Muscle of leg (tissue), 16 donors: ENCODE results near the gene WNT3A. TPM values are rescaled to one million over a fixed set of nuclear protein-coding genes. Genes with fewer than 3 reads are reported as not detected.
"Not testable (repeated sequence)": the region's sequence is repeated elsewhere in the genome, so short reads cannot be mapped to it uniquely, and the experiment has no call there.

Experiments used
- DNase-seq: peaks from one replicate; pipeline ENCODE4 v3.0.0; 2013
- H3K27ac ChIP-seq: one replicate; pipeline ENCODE4 v1.5.1; 2013; ENCODE audit warnings: mild to moderate bottlenecking, low read length, control low read depth
- H3K27me3 ChIP-seq: one replicate; pipeline ENCODE4 v1.6.1; 2013; ENCODE audit warnings: low read length; ENCODE audit not compliant: control insufficient read depth, insufficient read depth
- H3K36me3 ChIP-seq: one replicate; pipeline ENCODE4 v1.6.1; 2013; ENCODE audit warnings: low read length; ENCODE audit not compliant: control insufficient read depth, insufficient read depth
- H3K4me1 ChIP-seq: one replicate; pipeline ENCODE4 v1.6.1; 2013; ENCODE audit warnings: low read length; ENCODE audit not compliant: control insufficient read depth, insufficient read depth
- H3K4me3 ChIP-seq: one replicate; pipeline ENCODE4 v1.5.1; 2013; ENCODE audit warnings: low read length, control low read depth
- H3K9me3 ChIP-seq: replicated peaks from 2 replicates; pipeline ENCODE4 v1.6.1; 2013; ENCODE audit warnings: low read depth, low read length; ENCODE audit not compliant: control insufficient read depth
- WGBS: methylation state at CpG from one replicate; pipeline ENCODE4 v1.1.5; 2013; ENCODE audit warnings: missing lambda C conversion rate; ENCODE audit not compliant: insufficient coverage; 5-methylcytosine and 5-hydroxymethylcytosine counted together
- long read RNA-seq, 11 donors: transcript quantifications; one replicate each; lab custom pipeline, GENCODE V29; 2026
- polyA plus RNA-seq, 8 donors: library from polyadenylated mRNA; unstranded; fragments of 120-200 nt; gene quantifications; one replicate each; pipeline versions ENCODE4 v1.2.1 to v1.2.3, GENCODE V29; 2013; ENCODE audit warnings: inconsistent platforms in 1 of 8, low replicate concordance in 1 of 8; ENCODE audit not compliant: insufficient read length in 8 of 8, insufficient read depth in 1 of 8
- total RNA-seq: library from RNA; stranded (reverse); fragments of 120-200 nt; gene quantifications from one replicate; pipeline ENCODE4 v1.2.4, GENCODE V29; 2013

WNT3A gene, protein sequence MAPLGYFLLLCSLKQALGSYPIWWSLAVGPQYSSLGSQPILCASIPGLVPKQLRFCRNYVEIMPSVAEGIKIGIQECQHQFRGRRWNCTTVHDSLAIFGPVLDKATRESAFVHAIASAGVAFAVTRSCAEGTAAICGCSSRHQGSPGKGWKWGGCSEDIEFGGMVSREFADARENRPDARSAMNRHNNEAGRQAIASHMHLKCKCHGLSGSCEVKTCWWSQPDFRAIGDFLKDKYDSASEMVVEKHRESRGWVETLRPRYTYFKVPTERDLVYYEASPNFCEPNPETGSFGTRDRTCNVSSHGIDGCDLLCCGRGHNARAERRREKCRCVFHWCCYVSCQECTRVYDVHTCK
- not detected for total RNA-seq
- under 1 TPM in 1 of 8 donors, not detected in 7; 0.54 TPM for polyA plus RNA-seq
- long read RNA-seq, donor 1, result 0 reads
- long read RNA-seq, donor 2, result 0 reads
- long read RNA-seq, donor 3, result 0 reads
- long read RNA-seq, donor 4, result 0 reads
- long read RNA-seq, donor 5, result 0 reads
- long read RNA-seq, donor 6, result 0 reads
- long read RNA-seq, donor 7, result 0 reads
- long read RNA-seq, donor 8, result 0 reads
- long read RNA-seq, donor 9, result 0 reads
- long read RNA-seq, donor 10, result 0 reads
- long read RNA-seq, donor 11, result 0 reads

DNA sequence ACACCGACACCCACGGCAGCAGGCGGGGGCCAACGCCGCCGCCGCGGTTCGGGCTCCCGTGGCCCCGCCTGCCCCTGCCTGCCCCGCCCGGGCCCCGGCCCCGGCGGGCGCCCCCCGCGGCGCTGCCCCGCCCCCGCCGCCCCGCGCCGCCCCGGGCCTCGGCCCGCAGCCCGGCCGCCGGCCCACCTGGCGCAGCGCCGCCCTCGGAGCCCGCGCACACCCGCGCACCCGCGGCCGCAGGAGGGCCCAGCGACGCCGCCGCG lies at the start of gene WNT3A:
Gene WNT3A, plus strand, starts transcription at position 213 of the 263 bp plus-strand sequence. CDS start 131 bp downstream, outside the sequence.
- DNase-seq, result no peak
- Histone ChIP-seq H3K27me3 (peaks cover 94% of the 10 kb centered on the region), H3K4me3 (no peak within 1 kb of the TSS), H3K36me3 (no peaks in the 10 kb centered on the region), H3K9me3 (no peaks in the 10 kb centered on the region), H3K4me1 (no peaks in the 10 kb centered on the region), H3K27ac (no peak within 1 kb of the TSS)
- WGBS, result under 1% methylated on average over 38 of the region's 48 CpGs

DNA sequence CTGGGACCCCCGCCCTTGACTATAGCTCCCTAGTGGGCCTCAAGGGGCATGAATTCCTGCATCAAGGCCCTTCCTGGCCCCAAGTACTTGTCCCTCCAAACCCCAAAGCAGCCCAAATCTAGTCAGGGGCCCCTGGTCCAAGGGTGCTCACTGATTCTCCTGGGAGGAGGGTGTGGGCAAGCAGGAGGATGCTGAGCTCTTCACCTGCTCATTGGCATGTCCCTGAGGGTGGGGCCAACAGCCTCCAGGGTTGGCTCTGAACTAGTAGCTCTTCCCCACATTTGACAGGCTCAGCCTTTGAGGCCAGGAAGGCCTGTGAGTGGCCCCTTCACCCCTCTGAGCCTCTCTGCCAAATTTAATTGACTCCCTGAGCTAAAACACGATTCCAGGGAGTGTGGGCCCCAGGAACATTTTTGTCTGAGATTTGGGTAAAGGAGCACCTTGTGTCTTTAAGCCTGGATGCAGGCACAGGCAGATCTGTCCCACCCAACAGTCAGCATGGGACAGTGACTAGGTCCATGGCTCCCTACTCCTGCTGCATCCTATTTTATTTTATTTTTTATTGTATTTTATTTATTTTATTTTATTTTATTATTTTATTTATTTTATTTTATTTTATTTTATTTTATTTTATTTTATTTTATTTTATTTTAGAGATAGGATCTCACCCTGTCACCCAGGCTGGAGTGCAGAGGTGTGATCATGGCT lies 48.0 kb upstream of the WNT3A start:
- no peak overlapping the region for H3K27ac ChIP-seq
- H3K4me3 ChIP-seq, result no peak overlapping the region
- peaks cover 6% of the 10 kb centered on the region for H3K9me3 ChIP-seq
- peaks cover 2% of the 10 kb centered on the region for H3K27me3 ChIP-seq
- WGBS, result 100% methylated on average over 1 of the region's 2 CpGs
- DNase-seq, result no peak
- H3K36me3 ChIP-seq, result no peaks in the 10 kb centered on the region
- peaks cover 4% of the 10 kb centered on the region for H3K4me1 ChIP-seq

DNA sequence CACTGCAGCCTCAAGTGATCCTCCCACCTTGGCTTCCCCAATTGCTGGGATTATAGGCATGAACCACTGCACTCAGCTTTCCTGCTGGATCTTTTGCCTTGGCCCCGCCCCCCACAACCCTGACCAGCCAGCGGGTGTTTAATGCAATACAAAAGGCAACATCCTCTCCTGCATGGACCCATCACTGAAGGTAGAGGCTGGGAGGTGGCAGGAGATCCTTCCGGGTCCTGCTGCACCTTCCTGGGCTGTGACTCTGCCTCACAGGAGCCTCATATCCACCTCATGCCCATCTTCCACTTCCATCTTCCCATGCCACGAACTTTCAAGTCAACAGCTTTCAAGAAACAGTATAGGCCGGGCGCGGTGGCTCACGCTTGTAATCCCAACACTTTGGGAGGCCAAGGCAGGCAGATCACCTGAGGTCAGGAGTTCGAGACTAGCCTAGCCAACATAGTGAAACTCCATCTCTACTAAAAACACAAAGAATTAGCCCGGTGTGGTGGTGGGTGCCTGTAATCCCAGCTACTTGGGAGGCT lies 47.4 kb upstream of the WNT3A start:
- no peaks in the 10 kb centered on the region for H3K36me3 ChIP-seq
- H3K27me3 ChIP-seq, result peaks cover 2% of the 10 kb centered on the region
- H3K9me3 ChIP-seq, result peaks cover 6% of the 10 kb centered on the region
- H3K4me1 ChIP-seq, result no peaks in the 10 kb centered on the region
- H3K27ac ChIP-seq, result no peak overlapping the region
- DNase-seq, result no peak
- H3K4me3 ChIP-seq, result no peak overlapping the region
- WGBS, result 100% methylated on average over 1 of the region's 10 CpGs

DNA sequence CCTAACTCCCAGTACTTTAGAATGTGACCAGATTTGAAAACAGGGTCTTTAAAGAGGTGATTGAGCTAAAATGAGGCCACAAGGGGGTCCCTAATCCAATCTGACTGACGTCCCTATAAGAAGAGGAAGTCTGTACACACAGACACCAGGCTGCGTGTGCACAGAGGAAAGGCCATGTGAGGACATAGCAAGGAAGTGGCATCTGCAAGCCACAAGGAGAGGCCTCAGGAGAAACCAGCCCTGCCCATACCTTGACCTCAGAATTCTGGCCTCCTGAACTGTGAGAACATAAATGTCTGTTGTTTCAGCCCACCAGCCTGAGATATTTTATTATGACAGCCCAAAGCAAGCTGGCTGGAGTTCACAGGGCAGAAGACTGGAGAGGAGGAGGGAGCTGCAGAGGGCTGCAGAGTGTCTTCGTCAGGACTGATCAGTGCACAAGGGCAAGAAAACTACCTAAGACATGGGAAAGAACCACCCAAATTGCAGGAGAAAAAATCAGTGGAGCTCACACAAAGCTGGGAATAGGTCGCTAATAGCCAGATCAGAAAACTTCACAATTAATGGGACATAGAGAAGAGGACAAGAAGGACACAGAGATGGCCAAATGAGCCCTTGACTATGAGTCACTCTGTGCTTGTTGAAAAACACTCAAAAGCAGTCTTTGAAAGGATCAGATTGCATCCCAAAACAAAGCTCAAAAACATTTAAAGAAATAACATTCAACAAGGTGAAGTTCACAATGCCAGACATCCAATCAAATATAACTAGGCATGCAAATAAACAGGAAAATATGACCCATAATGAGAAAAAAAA lies 44.9 kb upstream of the WNT3A start:
- Histone ChIP-seq H3K27me3 (peaks cover 2% of the 10 kb centered on the region), H3K9me3 (no peaks in the 10 kb centered on the region), H3K4me3 (no peak overlapping the region), H3K4me1 (no peaks in the 10 kb centered on the region), H3K36me3 (no peaks in the 10 kb centered on the region), H3K27ac (no peak overlapping the region)
- DNase-seq, result no peak
- 61% methylated on average over 3 of the region's 4 CpGs for whole genome bisulfite sequencing

DNA sequence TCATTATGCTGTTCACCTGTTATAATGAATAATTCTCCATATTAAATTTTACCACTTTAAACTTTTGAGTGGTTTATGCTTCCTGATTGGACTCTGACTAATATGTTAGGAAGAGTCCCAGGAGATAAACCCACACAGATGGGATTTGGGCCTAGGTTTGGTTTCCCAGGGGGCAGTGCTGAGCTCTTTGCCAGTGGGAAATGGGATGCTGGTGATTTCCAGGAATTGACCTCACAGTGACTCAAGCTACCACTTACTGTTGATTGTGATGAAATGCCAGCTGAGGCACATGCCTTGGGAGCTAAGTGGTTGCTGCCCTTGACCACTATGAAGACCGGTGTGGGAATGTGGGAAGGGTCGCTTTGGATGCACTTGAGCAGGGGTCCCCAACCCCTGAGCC lies 40.1 kb upstream of the WNT3A start:
- WGBS, result no CpG with 5 or more reads among the region's 2 CpGs
- not testable (repeated sequence) for H3K9me3 ChIP-seq, H3K4me3 ChIP-seq, DNase-seq, H3K36me3 ChIP-seq, H3K27me3 ChIP-seq, H3K27ac ChIP-seq, H3K4me1 ChIP-seq

DNA sequence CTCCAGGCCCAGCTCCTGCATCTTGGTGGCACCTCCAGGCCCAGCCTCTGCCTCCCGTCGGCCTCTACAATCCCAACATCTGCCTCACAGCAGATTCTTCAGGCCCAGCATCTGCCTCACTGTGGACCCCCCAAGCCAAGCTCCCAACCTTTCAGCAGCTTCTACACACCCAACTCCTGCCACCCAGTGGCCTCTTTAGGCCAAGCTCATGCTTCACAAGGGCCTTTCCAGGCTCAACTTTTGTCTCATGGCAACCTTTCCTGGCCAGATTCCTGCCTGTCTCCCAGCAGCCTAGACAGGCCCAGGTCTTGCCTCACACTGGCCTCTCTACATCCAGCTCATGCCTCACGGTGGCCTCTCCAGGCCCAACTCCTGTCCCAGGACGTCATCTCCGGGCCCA lies 39.0 kb upstream of the WNT3A start:
- 100% methylated on average over 2 of the region's 5 CpGs for WGBS
- DNase-seq, H3K9me3 ChIP-seq, H3K4me3 ChIP-seq, H3K27me3 ChIP-seq, H3K4me1 ChIP-seq, H3K27ac ChIP-seq, H3K36me3 ChIP-seq: not testable (repeated sequence)

DNA sequence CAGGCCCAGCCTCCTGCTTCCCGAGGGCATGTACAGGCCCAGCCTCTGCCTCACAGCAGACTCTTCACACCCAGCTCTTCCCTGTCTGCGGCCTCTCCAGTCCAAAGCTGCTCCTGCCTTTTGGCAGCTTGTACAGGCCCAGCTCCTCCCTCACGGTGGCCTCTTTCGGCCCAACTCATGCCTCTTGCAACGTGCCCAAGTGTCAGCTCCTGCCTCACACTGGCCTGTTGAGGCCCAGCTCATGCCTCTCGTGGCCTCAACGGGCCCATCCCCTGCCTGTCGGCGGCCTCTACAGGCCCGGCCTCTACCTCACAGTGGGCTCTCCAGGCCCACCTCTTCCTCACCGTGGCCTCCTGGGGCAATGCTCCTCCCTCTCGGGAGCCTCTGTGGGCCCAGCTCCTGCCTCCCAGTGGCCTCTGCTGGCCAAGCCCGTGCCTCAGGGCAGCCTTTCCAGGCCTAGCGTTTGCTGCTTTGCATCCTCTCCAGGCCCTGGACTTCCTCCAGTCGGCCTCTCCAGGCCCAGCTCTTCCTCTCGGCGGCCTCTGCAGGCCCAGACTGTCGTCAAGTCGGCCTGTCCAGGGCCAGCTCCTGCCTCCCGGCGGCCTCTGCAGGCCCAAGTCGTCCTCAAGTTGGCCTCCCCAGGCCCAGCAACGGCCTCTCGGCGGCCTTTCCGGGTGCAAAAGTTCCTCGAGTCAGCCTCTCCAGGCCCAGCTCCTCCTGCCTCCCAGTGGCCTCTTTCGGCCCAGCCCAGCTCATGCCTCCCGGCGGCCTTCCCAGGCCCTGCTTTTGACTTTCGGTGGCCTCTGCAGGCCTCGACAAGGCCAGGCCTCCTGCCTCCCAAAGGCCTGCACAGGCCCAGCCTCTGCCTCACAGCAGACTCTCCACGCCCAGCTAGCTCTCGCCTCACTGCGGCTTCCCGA lies 36.5 kb upstream of the WNT3A start:
- not testable (repeated sequence) for DNase-seq, H3K27me3 ChIP-seq
- 60% methylated on average over 26 of the region's 36 CpGs for WGBS

DNA sequence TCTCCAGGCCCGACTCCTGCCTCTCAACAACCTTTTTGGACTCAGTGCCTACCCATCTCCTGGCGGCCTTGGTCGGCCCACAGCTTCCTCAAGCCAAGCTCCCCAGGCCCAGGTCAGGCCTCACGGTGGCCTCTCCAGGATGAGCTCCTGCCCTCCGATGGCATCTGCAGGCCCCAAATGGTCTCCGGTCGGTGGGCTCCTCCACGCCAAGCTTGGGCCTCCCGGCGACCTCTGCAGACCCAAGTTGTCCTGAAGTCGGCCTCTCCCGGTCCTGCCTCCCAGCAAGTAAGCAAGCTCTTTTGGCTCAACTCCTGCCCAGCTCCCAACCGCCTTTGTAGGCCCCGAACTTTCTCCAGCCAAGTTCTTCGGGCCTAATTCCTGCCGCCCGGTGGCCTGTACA lies 35.6 kb upstream of the WNT3A start:
- not testable (repeated sequence) for H3K27ac ChIP-seq, DNase-seq, H3K27me3 ChIP-seq, H3K9me3 ChIP-seq, H3K4me1 ChIP-seq, H3K36me3 ChIP-seq, H3K4me3 ChIP-seq
- WGBS, result 80% methylated on average over 1 of the region's 17 CpGs

More for the DNA sequence above, 36.5 kb upstream of the WNT3A start:
- not testable (repeated sequence) for H3K36me3 ChIP-seq, H3K9me3 ChIP-seq, H3K4me3 ChIP-seq, H3K4me1 ChIP-seq, H3K27ac ChIP-seq

DNA sequence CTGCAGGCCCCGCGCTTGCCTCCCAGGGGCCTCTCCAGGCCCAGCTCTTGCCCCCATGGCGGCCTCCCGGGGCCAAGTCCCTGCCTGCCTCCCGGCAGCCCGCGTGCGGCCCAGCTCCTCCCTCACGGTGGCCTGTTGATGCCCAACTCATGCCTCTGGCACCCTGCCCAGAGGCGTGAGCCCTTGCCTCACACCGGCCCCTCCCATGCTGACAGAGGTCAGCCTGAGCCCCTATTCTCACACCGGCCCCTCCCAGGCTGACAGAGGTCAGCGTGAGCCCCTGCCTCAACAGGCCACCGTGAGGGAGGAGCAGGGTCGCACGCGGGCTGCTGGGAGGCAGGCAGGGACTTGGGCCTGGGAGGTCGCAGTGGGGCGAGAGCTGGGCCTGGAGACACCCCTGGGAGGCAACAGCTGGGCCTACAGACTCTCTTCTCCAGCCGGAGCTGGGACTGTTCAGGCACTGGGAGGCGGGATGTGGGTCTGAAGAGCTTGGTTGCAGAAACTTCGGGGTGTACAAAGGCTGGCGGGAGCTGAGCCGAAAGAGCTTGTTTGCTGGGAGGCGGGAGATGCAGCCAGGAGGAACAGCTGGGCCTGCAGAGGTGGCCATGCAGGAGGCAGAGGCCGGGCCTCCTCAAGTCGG lies 35.0 kb upstream of the WNT3A start:
- DNase-seq, result not testable (repeated sequence)
- 77% methylated on average over 16 of the region's 27 CpGs for WGBS

More for the DNA sequence above, 35.0 kb upstream of the WNT3A start:
- H3K36me3 ChIP-seq, H3K4me1 ChIP-seq, H3K27ac ChIP-seq, H3K27me3 ChIP-seq, H3K9me3 ChIP-seq, H3K4me3 ChIP-seq: not testable (repeated sequence)
